ENCODE results near the gene RGMB. TPM values are rescaled to one million over a fixed set of nuclear protein-coding genes. Genes with fewer than 3 reads are reported as not detected.
"Not testable (repeated sequence)": the region's sequence is repeated elsewhere in the genome, so short reads cannot be mapped to it uniquely, and the experiment has no call there.

RGMB gene
- total RNA-seq, 4 donors from 2014 or later = 37.3 to 248 (median 174) TPM

DNA sequence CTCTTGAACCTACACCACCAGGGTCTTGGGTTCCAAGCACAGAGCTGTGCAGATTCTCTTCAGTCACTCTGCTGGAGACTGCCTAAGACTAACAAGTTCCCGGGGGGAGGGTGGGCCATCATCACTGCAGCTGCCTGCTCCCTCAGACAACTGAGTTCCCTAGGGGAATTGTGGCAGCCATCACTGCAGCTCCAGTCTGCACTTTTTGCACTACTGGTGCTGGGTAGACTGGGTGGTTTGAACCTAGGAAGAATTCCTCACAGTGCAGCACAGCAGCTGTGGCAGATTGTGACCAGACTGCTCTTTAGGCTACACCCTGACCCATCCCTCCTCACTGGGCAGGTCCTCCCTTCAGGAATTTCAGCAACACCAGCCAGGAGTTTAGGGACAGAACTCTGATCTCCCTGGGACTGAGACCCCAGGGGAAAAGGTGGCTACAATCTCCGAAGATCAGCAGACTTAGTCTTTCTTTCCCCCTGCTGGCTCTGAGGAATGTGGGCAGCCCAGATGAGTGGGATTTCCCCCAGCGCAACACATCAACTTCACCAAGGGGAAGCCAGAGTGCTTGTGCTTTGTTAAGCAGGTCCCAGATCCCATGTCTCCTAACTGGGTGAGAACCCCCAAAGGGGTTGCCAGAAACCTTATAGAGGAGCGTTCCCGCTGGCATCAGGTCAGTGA lies 30.9 kb upstream of the RGMB start:
- no peaks in the 10 kb centered on the region for H3K36me3 ChIP-seq
- no peak overlapping the region for H3K4me3 ChIP-seq
- no peak overlapping the region for H3K27ac ChIP-seq
- H3K9me3 ChIP-seq = peaks cover 0 to 10% (median 0%) of the 10 kb centered on the region in 3 donors
- WGBS, 2 donors (ENCODE audit: low coverage in 1 of 2) = no CpG with 5 or more reads among the region's 5 CpGs
- TF ChIP-seq CTCF (IDR thresholded peaks at IDR 0.05) (no peak), POLR2AphosphoS5 (IDR thresholded peaks at IDR 0.05) (no peak), EP300 (IDR thresholded peaks at IDR 0.05) (no peak), POLR2A (IDR thresholded peaks at IDR 0.05) (no peak)
- no peak for ATAC-seq
- no peaks in the 10 kb centered on the region for H3K27me3 ChIP-seq
- H3K4me1 ChIP-seq = no peaks in the 10 kb centered on the region

GRCh38 chr5:98748259-98748658 lies 25.2 kb upstream of the RGMB start:
- WGBS, 2 donors (ENCODE audit: low coverage in 1 of 2) = 100% methylated on average over 1 of the region's 1 CpG; no CpG with 5 or more reads in 1 of the 2 donors
- H3K27ac ChIP-seq, H3K27me3 ChIP-seq, H3K4me1 ChIP-seq, H3K36me3 ChIP-seq, H3K9me3 ChIP-seq, H3K4me3 ChIP-seq, ATAC-seq: not testable (repeated sequence)

GRCh38 chr5:98749046-98749445 lies 24.4 kb upstream of the RGMB start:
- Histone ChIP-seq H3K4me1 (no peaks in the 10 kb centered on the region), H3K9me3 (peaks cover 0 to 10% (median 0%) of the 10 kb centered on the region in 3 donors), H3K4me3 (no peak overlapping the region), H3K27ac (no peak overlapping the region), H3K36me3 (no peaks in the 10 kb centered on the region), H3K27me3 (no peaks in the 10 kb centered on the region)
- no peak for ATAC-seq
- no peak for TF ChIP-seq CTCF (IDR thresholded peaks at IDR 0.05)
- TF ChIP-seq POLR2A (IDR thresholded peaks at IDR 0.05) = no peak
- no peak for TF ChIP-seq EP300 (IDR thresholded peaks at IDR 0.05)
- no peak for TF ChIP-seq POLR2AphosphoS5 (IDR thresholded peaks at IDR 0.05)
- 90 to 100% methylated on average over 1 of the region's 1 CpG for WGBS, 2 donors (ENCODE audit: low coverage in 1 of 2)

DNA sequence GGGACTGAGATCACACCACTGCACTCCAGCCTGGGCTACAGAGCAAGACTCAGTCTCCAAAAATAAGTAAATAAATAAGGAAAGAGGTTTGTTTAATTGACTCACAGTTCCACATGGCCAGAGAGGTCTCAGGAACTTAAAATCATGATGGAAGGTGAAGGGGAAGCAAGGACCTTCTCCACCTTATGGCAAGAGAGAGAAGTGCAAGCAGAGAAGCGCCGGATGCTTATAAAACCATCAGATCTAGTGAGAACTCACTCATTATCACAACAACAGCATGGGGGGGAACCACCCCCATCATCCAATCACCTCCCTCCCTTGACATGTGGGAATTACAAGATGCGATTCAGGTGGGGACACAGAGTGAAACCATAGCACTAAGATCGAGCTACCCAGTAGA lies 22.8 kb upstream of the RGMB start:
- Histone ChIP-seq H3K27me3 (no peaks in the 10 kb centered on the region), H3K9me3 (peaks cover 0 to 10% (median 0%) of the 10 kb centered on the region in 3 donors), H3K4me1 (no peaks in the 10 kb centered on the region), H3K27ac (no peak overlapping the region), H3K36me3 (no peaks in the 10 kb centered on the region), H3K4me3 (no peak overlapping the region)
- ATAC-seq = no peak
- 87 to 92% methylated on average over 3 to 4 of the region's 4 CpGs for WGBS, 2 donors (ENCODE audit: low coverage in 1 of 2)
- TF ChIP-seq POLR2A (IDR thresholded peaks at IDR 0.05) (no peak), CTCF (IDR thresholded peaks at IDR 0.05) (peak in 1 of 4 experiments; percentile 29), EP300 (IDR thresholded peaks at IDR 0.05) (no peak)

DNA sequence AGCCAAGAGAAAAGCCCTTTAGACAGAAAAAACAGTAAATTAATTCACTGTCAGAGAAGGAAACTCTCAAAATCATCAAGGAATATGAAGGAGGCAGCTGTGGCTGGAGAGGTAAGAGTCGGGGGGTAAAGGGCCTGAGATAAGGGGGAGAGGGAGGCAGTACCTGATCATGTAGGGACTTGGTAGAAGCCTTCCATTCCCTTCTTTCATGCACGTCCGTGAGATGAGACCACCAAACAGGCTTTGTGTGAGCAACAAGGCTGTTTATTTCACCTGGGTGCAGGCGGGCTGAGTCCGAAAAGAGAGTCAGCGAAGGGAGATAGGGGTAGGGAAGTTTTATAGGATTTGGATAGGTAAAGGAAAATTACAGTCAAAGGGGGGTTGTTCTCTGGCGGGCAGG lies 21.1 kb upstream of the RGMB start:
- ATAC-seq, H3K4me1 ChIP-seq, H3K27ac ChIP-seq, H3K36me3 ChIP-seq, H3K27me3 ChIP-seq, H3K4me3 ChIP-seq, H3K9me3 ChIP-seq: not testable (repeated sequence)
- WGBS, 2 donors (ENCODE audit: low coverage in 1 of 2) = 90 to 92% methylated on average over 2 to 6 of the region's 7 CpGs

DNA sequence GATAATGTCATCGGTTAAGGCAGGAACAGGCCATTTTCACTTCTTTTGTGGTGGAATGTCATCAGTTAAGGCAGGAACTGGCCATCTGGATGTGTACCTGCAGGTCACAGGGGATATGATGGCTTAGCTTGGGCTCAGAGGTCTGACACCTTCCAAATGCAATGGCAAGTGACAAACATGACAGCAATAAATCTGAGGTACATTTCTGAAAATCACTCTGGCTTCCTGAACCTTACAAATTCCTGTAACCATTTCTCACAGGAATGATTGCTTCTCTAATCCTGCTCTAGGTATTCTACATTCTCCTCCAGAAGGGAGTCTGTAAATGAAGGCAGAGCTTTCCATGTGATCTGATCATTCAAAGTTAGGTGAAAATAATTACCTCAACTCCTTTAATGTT lies 20.7 kb upstream of the RGMB start:
- not testable (repeated sequence) for H3K9me3 ChIP-seq, H3K36me3 ChIP-seq, H3K27ac ChIP-seq, H3K4me3 ChIP-seq, ATAC-seq, H3K27me3 ChIP-seq, H3K4me1 ChIP-seq
- 43% methylated on average over 1 of the region's 1 CpG; no CpG with 5 or more reads in 1 of the 2 donors for WGBS, 2 donors (ENCODE audit: low coverage in 1 of 2)

Data from gastroesophageal sphincter (tissue), 4 donors.